Gastrocnemius medialis (tissue), 4 donors: ENCODE data around the gene LRRC26. TPM values are rescaled to one million over a fixed set of nuclear protein-coding genes. Genes with fewer than 3 reads are reported as not detected.

Source experiments
- ATAC-seq, 2 donors: fragments of 150-250 bp; one replicate each; pipeline ENCODE4 v1.9.1; 2016
- DNase-seq, 2 donors: peaks; one replicate each; pipeline ENCODE4 v3.0.0-alpha.2; 2019
- H3K27ac ChIP-seq, 4 donors: fragments of 200-600 bp; sonication (generic); 1 replicate in 1 of 4; 2 replicates in 3 of 4; pipeline ENCODE4 v1.5.1; 2016 to 2018; ENCODE audit warnings: mild to moderate bottlenecking in 2 of 4, moderate library complexity in 1 of 4
- H3K27me3 ChIP-seq, 3 donors: fragments of 200-600 bp; sonication (generic) in 2 of 3; 1 replicate in 1 of 3; 2 replicates in 2 of 3; pipeline versions ENCODE4 v1.5.1 to v1.6.0; 2016 to 2019; ENCODE audit warnings: mild to moderate bottlenecking in 1 of 3, moderate library complexity in 1 of 3
- H3K36me3 ChIP-seq, 2 donors: fragments of 200-600 bp; sonication (generic) in 1 of 2; one replicate each; pipeline ENCODE4 v1.5.1; 2017 to 2018
- H3K4me1 ChIP-seq, 2 donors: fragments of 200-600 bp; sonication (generic) in 1 of 2; one replicate each; pipeline ENCODE4 v1.5.1; 2016 to 2017; ENCODE audit warnings: mild to moderate bottlenecking in 2 of 2
- H3K4me3 ChIP-seq, 4 donors: fragments of 200-600 bp; sonication (generic) in 3 of 4; 1 replicate in 1 of 4; 2 replicates in 3 of 4; pipeline ENCODE4 v1.5.1; 2016 to 2019; ENCODE audit warnings: mild to moderate bottlenecking in 2 of 4
- H3K9me3 ChIP-seq, 3 donors: fragments of 200-600 bp; sonication (generic) in 2 of 3; 1 replicate in 1 of 3; 2 replicates in 2 of 3; pipeline ENCODE4 v1.5.1; 2016 to 2019
- CTCF ChIP-seq, 5 experiments: fragments of 450-650 bp in 3 of 5; fragments of 200-600 bp in 2 of 5; sonication (generic) in 2 of 5; IDR thresholded peaks in 4 of 5; conservative IDR thresholded peaks in 1 of 5; 1 replicate in 4 of 5; 2 replicates in 1 of 5; pipeline ENCODE4 v1.5.1; 2016 to 2019; ENCODE audit warnings: antibody characterized with exemption in 5 of 5, mild to moderate bottlenecking in 3 of 5, moderate library complexity in 3 of 5
- POLR2A ChIP-seq, 2 donors: fragments of 450-650 bp; IDR thresholded peaks; one replicate each; pipeline ENCODE4 v1.6.1; 2017; ENCODE audit warnings: antibody characterized with exemption in 2 of 2, mild to moderate bottlenecking in 2 of 2, moderate library complexity in 2 of 2
- in situ Hi-C, 4 donors: fragments of 200-750 bp; cut with MboI; loops; one replicate each; pipeline versions ENCODE4 v1.15.0 to v1.8.0; 2017; ENCODE audit warnings: low sequenced_read_pairs in 4 of 4
- intact Hi-C: fragments of 100-400 bp; cut with DNase I; formaldehyde crosslinking; loops from one replicate; pipeline ENCODE4 v1.15.1; 2023; ENCODE audit warnings: low total_unique reads
- total RNA-seq, 4 donors: library from RNA; depleted of rRNA; stranded (reverse); fragments of >200 nt; gene quantifications; one replicate each; pipeline versions ENCODE4 v1.1.0 to v1.2.3, GENCODE V29; 2016

Gene LRRC26
- total RNA-seq, 4 donors from 2014 or later, result not detected

GRCh38 chr9:137149942-137150616 lies 19.8 kb downstream of the LRRC26 start:
- peaks cover 13 to 43% (median 25%) of the 10 kb centered on the region in 3 donors for H3K27me3 ChIP-seq

GRCh38 chr9:137149363-137149762 lies 20.5 kb downstream of the LRRC26 start:
- DNase-seq (no peak), ATAC-seq (no peak)
- H3K4me1 ChIP-seq, result no peaks in the 10 kb centered on the region
- TF ChIP-seq CTCF (IDR thresholded peaks at IDR 0.05 in 4 of 5, conservative IDR thresholded peaks at IDR 0.05 in 1 of 5) (no peak), POLR2A (IDR thresholded peaks at IDR 0.05) (no peak)
- in situ Hi-C loops, result no loop called here
- H3K9me3 ChIP-seq, result no peaks in the 10 kb centered on the region
- intact Hi-C loops, result no loop called here
- H3K27me3 ChIP-seq, result peaks cover 13 to 43% (median 25%) of the 10 kb centered on the region in 3 donors
- H3K4me3 ChIP-seq, result no peak overlapping the region
- H3K36me3 ChIP-seq, result no peaks in the 10 kb centered on the region
- no peak overlapping the region for H3K27ac ChIP-seq

More at GRCh38 chr9:137149942-137150616, 19.8 kb downstream of the LRRC26 start:
- ATAC-seq (no peak), DNase-seq (no peak)
- H3K4me3 ChIP-seq, result no peak overlapping the region
- H3K9me3 ChIP-seq, result no peaks in the 10 kb centered on the region
- in situ Hi-C loops, result no loop called here
- H3K4me1 ChIP-seq, result no peaks in the 10 kb centered on the region
- intact Hi-C loops, result no loop called here
- no peaks in the 10 kb centered on the region for H3K36me3 ChIP-seq
- H3K27ac ChIP-seq, result no peak overlapping the region
- TF ChIP-seq CTCF (IDR thresholded peaks at IDR 0.05 in 4 of 5, conservative IDR thresholded peaks at IDR 0.05 in 1 of 5), result no peak
- TF ChIP-seq POLR2A (IDR thresholded peaks at IDR 0.05), result no peak

GRCh38 chr9:137148661-137149060 lies 21.2 kb downstream of the LRRC26 start:
- ATAC-seq, result no peak

GRCh38 chr9:137148242-137148641 lies 21.6 kb downstream of the LRRC26 start:
- H3K27me3 ChIP-seq, result peaks cover 20 to 53% (median 33%) of the 10 kb centered on the region in 3 donors

More at GRCh38 chr9:137148661-137149060, 21.2 kb downstream of the LRRC26 start:
- intact Hi-C loops (no loop called here), in situ Hi-C loops (no loop called here)
- Histone ChIP-seq H3K4me3 (no peak overlapping the region), H3K36me3 (no peaks in the 10 kb centered on the region), H3K9me3 (no peaks in the 10 kb centered on the region), H3K27me3 (peaks cover 17 to 48% (median 30%) of the 10 kb centered on the region in 3 donors), H3K4me1 (no peaks in the 10 kb centered on the region), H3K27ac (no peak overlapping the region)
- no peak for DNase-seq
- TF ChIP-seq POLR2A (IDR thresholded peaks at IDR 0.05) (no peak), CTCF (IDR thresholded peaks at IDR 0.05 in 4 of 5, conservative IDR thresholded peaks at IDR 0.05 in 1 of 5) (no peak)

More at GRCh38 chr9:137148242-137148641, 21.6 kb downstream of the LRRC26 start:
- Histone ChIP-seq H3K27ac (no peak overlapping the region), H3K4me1 (no peaks in the 10 kb centered on the region), H3K9me3 (no peaks in the 10 kb centered on the region), H3K4me3 (no peak overlapping the region), H3K36me3 (no peaks in the 10 kb centered on the region)
- TF ChIP-seq POLR2A (IDR thresholded peaks at IDR 0.05) (no peak), CTCF (IDR thresholded peaks at IDR 0.05 in 4 of 5, conservative IDR thresholded peaks at IDR 0.05 in 1 of 5) (no peak)
- intact Hi-C loops (no loop called here), in situ Hi-C loops (no loop called here)
- no peak for ATAC-seq
- no peak for DNase-seq
